GM18511 (cell line): ENCODE measurements around the gene ZNF33A.
"Not testable (repeated sequence)": the region's sequence is repeated elsewhere in the genome, so short reads cannot be mapped to it uniquely, and the experiment has no call there.

Experiments used
- ATAC-seq: cut with Tn5 transposase; IDR thresholded peaks from one replicate; pipeline ENCODE4 v1.9.1; 2021; ENCODE audit warnings: mild to moderate bottlenecking, moderate library complexity; ENCODE audit not compliant: unreplicated experiment

The ZNF33A gene

DNA sequence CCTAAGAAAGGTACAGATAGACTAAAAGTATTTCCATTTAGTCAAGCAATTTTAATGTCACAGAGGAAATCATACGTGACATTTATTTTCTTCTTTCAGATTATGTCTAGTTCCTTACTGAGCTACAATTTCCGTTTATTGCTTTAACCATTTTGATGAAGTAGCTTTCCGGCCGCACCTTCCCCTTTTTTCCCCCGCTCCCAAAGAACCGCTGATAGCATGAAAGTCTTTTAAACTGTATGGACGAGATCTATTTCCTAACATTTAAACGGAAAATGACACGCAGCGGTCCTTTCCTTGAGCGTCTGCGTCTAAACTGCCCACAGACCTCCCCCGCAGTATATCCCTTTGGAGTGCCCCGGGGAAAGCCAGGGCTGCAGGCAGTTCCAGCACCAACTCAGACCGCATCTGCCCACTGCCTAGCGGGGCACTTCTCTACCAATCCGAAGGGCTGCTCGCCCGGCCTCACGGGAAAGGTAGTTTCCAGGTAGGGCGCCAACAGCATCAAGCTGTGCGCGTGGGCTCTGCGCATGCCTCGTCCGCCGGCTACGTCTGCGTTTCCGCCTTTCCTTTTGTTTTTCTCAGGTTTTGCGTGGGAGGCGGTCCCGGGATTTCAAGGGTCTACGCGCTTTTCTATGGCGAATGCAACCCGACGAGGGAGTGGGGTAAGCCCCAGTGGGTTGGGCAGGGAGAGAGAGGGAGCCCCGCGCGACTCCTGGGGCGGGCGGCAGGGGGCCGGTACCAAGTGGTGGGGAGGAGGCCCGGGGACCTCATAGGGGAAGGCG is at the start of gene ZNF33A:
TSS of gene ZNF33A (plus strand) at position 557 of the 785 bp plus-strand sequence. CDS start 1,667 bp downstream, outside the sequence.
- peak; percentile 89 for ATAC-seq

DNA sequence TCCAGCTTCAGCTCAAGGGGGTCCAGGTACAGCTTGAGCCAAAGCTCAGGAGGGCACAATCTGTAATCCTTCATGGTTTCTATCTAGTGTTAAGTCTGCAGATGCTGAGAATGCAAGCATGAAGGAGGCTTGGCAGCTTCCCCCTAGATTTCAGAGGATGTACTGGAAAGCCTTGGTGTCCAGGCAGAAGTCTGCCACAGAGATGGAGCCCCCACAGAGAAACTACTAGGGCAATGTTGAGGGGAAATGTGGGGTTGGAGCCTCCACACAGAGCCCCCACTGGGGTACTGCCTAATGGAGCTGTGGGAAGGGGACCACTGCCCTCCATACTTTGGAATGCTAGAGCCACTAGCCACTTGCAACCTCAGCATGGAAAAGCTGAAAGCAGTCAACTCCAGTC is 45.5 kb upstream of the ZNF33A start:
- ATAC-seq = no peak

DNA sequence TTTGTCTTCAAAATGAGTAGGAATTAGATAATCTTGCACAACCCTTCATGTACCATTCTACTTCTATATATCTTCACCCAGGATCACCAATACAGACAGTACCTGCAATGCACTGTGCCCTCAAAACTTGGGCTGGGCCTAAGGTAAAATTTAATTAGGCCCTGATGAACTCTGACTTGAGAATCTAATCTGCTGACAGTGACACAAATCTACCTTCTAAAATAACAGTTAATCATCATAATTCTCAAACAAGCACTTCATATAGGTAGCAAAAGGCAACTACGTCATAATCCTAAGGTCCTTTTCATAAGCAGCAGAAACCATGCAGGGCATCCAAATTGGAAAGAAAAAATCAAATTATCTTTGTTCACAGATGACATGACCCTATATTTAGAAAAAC is 38.1 kb upstream of the ZNF33A start:
- ATAC-seq = no peak

DNA sequence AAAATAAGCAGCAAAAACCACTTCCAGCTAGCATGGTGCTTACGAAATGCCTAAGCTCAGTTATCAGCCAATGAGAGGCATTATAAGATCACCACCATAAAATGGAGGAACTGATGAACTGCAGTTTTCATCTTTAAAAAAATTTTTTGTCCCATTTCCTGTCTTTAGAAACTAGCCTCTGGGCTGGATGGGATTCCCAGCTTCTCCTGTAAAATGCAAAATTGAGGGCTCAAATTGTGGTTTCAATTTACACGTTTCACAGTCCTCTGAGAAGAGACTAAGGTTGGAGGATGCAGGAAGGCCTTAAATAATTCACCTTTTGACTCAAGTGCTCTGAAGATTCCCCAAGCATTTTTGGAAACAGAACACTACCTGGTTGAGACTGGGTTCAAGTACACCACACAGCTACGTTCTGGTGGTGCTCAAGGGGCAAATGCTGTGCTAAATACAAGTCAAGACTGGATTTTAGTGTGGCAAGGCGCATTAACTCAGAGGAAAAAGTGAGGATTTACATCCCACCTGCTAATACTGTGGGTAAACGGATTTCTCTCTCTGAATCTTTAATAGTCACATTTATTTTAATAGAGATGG is 35.0 kb upstream of the ZNF33A start:
- ATAC-seq = no peak

DNA sequence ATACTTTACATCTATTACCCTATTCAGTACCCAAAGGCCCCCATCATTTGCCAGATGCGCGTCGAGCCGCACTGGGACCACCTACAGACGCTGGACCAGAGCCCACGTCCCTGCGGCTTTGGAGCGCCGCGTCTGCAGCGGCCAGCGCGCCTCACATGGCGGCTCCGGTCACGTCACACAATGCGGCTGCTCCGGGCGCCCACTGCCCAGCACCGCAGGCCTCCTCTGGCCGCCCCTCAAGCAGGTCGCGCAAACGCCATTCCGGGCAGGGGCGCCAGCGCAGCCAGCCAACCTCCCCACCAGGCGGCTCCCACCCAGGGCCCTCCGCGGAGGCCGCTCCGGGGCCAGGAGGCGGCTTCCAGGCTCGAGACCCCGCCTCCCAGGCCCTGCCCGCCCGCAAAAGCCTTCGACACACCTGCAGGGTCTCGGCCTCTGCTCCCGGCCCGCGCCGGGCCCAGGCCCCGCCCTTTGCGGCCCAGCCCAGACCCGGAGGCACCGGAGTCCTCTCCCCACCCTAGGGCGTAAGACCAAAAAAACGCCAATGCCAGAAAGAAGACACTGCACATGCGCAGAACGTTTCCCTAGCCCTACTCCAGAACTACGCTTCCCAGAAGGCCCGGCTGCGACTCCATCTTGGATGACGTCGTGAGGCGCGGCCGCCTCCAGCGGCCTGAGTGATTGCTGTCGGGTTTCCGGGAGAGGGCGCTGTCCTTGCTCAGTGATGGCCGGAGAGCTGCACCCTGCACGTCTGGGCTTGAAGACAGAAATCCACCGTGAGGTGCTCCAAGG is 34.2 kb upstream of the ZNF33A start, which contains the start of gene ZNF25:
TSS of gene ZNF25 (minus strand) at position 557 of the 789 bp plus-strand sequence. CDS start 4,925 bp downstream, outside the sequence.
- peak; percentile 94 for ATAC-seq

DNA sequence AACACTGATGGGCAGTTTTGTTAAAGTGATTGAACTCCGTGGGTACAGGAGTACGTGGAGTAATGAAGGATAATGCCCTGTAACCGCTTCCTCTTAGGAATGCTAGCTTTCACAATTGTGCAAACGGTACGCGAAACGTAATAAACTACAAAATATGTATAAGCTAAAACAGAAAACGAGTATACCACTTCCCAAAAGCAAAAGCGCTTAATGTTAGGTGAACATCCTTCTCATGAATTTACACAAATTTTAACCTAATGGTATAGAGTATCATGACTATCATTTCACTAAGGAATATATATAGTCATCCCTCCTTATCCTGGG is 33.6 kb upstream of the ZNF33A start:
- peak; percentile 0 for ATAC-seq

DNA sequence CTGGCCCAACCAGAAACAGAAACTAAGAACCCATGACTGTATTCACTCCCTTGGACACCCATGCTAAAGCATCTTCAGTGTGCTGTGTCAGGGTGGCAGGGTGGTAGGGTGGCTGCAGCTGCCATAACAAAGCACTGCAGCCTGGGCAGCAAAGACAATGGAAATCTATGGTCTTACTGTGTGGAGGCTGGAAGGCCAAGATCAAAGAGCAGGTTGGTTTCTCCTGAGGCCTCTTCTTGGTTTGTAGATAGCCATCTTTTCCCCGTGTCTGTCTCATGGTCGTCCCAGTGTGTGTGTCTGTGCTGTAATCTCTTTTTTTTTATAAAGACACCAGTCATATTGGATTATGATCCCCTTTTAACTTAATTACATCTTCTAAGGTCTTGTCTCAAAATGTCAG is 18.8 kb upstream of the ZNF33A start:
- no peak for ATAC-seq

DNA sequence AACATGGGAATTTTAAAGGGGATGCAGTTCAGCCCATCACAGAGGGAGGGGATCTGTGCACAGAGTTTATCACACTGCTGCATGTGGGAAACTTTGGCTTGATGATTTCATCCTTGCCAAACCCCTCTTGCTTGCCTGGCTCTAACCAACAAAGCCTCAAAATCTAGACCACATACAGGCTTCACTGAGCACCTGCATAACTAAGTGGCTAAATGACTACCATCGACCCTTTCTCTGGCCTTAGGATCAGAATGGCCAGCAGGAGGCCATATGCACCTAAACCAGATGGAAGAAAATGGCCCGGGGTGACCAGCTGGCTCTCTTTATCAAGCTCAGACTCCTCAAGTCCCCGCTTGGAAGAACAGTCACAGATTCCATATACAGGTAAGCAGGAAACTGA is 18.4 kb upstream of the ZNF33A start:
- ATAC-seq = no peak

DNA sequence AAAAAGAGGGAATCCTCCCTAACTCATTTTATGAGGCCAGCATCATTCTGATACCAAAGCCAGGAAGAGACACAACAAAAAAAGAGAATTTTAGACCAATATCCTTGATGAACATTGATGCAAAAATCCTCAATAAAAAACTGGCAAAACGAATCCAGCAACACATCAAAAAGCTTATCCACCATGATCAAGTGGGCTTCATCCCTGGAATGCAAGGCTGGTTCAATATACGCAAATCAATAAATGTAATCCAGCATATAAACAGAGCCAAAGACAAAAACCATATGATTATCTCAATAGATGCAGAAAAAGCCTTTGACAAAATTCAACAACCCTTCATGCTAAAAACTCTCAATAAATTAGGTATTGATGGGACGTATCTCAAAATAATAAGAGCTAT is 11.6 kb upstream of the ZNF33A start:
- ATAC-seq = not testable (repeated sequence)

DNA sequence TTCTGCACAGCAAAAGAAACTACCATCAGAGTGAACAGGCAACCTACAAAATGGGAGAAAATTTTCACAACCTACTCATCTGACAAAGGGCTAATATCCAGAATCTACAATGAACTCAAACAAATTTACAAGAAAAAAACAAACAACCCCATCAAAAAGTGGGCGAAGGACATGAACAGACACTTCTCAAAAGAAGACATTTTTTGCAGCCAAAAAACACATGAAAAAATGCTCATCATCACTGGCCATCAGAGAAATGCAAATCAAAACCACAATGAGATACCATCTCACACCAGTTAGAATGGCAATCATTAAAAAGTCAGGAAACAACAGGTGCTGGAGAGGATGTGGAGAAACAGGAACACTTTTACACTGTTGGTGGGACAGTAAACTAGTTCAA is 10.0 kb upstream of the ZNF33A start:
- not testable (repeated sequence) for ATAC-seq

DNA sequence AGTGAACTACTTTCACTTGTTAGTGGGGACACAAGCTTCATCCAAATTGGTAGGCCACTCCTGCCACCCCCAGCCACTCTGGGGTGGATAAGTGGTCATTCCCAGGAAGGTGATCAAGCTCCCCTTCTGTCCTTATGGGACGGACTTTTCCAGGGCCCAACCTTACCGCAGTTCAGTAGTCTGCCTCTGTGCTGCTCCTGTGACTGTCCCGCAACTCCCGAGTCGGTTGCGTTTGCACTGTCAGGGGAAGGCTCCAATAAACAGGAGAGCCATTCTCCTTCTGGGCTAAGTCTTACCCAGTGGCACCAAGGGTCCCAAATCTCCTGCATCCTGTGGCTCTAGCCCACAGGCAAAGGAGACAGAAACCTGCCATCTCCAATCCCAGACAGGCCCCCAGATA is 7.4 kb upstream of the ZNF33A start:
- no peak for ATAC-seq

DNA sequence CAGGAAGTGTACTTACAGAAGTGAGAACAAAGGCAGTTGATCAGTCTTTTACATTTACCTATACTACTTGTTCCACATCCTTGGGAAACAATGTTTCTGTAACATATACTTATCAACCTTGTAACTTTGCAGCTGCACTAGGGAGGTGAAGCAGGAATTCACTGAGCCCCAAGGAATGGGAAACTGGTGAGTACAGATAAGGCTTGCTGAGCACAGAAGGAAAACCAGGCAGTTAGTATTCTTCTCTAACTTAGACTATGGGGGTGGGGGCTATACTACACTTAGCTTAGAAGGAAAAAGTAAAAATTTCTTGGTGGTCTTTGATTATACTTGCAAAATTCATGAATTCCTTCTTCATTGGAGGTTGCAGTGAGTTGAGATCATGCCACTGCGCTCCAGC is 6.9 kb upstream of the ZNF33A start:
- ATAC-seq = no peak

DNA sequence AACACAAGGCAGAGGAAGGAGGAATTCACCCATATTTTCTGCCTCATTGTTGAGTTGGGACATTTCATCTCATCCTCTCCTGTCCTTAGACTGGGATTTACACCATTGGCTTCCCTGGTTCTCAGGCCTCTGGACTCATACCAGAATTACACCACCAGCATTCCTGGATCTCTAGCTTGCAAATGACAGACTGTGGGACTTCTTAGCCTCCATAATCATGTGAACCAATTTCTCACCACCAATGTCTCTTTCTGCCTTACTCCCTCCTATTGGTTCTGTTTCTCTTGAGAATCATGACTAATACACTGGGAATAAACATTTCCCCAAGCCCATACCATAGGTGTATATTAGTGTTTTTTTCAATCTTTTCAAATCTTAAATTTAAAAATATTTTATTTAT is 2.9 kb upstream of the ZNF33A start:
- no peak for ATAC-seq

DNA sequence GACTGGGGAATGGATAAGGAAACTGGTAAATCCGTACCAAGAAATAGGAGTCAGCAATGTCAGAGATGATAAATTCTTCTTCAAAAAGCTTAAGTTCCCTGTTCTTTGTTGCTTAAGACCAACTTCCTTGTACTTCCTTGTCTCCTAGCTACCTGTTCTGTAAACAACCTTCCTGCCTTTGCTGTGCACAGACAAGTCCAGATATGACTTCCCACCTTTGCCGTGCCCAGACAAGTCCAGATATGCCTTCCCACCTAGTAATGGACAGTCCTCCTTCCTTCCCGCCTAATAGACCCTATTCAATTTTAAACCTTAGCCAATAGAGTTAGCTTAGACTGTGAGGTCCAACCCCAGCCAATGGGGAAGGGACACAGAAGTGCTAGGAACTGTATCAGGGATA is 2.5 kb upstream of the ZNF33A start:
- ATAC-seq = no peak

DNA sequence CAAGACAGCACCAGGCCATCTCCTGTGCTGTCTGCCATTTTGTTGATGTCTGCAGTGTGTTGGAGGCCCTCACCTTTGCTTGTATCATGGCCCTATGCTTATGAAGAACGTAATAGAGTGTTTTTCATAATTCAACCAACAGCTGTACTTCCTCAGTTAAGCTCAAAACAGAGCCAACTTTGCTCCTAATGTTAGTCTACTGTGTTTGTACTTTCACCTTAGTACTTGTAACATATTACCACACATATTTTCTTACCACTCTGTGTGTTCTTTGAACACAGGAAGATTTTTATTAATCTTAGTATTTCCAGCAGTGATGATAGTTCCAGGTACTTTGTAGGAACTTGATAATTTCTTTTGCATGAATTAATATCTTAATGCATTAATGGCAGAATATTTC is 5.9 kb downstream of the ZNF33A start:
- ATAC-seq = no peak

DNA sequence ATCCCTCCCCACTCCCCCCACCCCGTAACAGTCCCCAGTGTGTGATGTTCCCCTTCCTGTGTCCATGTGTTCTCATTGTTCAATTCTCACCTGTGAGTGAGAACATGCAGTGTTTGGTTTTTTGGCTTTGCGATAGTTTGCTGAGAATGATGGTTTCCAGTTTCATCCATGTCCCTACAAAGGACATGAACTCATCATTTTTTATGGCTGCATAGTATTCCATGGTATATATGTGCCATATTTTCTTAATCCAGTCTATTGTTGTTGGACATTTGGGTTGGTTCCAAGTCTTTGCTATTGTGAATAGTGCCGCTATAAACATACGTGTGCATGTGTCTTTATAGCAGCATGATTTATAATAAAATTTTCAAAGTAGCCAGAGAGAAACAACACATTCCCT is 8.6 kb downstream of the ZNF33A start:
- not testable (repeated sequence) for ATAC-seq

DNA sequence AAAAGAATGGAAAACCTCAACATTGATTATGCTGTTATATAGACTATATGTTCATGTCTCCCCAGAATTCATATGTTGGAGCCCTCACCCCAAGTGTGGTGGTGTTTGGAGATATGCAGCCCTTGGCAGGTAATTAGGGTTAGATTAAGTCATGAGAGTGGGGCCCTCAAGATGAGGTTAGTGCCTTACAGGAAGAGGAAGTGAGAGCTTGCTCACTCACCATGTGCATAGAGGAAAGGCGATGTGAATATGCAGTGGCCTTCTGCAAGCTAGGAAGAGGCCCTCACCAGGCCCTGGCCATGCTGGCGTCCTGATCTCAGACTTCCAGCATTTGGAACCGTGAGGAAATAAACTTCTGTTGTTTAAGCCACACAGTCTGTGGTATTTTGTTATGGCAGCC is 14.8 kb downstream of the ZNF33A start:
- ATAC-seq = peak; percentile 81

DNA sequence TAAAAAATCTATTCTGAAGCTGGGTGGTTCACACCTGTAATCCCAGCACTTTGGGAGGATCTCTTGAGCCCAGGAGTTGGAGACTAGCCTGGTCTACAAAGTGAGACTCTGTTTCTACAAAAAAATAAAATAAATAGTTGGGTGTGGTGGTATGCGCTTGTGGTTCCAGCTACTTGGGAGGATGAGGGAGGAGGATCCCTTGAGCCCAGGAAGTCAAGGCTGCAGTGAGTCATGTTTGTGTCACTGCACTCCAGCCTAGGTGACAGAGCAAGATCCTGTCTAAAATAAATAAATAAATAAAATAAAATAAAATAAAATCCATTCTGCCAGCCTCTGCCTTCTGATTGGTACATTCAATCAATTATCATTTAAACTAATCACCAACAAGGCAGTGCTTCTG is 17.5 kb downstream of the ZNF33A start:
- ATAC-seq = no peak

DNA sequence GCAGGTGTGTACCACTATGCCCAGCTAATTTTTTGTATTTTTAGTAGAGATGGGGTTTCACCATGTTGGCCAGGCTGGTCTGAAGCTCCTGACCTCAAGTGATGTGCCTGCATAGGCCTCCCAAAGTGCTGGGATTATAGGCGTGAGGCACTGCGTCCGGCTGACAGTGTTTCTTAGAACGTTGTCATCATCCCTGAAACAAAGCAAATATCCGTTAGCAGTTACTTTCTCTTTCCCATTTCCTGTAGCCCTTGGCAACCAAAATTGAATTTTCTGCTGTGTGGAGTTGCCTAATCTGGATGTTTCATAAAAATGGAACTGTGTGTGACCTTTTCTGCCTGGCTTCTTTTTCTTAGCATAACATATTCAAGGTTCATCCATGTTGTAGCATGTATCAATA is 22.4 kb downstream of the ZNF33A start:
- ATAC-seq = no peak

DNA sequence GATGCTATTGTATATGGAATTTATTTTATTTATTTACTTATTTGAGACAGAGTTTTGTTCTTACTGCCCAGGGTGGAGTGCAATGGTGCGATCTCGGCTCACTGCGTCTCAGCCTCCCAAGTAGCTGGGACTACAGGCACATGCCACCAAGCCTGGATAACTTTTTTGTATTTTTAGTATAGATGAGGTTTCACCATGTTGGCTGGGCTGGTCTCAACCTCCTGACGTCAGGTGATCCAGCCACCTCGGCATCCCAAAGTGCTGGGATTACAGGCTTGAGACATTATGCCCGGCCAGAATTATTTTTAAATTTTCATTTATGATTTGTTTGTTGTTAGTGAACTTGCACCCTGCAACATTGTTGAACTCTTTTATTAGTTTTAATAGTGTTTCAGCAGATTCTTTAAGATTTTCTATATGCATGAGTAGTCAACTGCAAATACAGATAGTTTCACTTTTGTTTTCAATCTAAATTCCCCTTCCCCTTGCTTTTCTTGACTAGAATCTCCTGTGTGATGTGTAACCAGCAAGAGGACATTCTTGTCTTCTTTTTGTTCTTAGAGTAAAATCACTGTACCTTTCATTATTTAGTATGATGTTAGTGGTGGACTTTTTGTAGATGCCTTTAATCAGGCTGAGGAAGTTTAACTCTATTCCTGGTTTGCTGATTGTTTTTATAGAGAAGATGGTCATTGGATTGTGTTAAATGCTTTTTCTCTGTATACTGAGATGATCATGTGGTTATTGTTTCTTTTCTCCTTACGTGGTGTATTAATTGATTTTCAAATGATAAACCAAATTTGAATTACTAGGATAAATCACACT is 27.8 kb downstream of the ZNF33A start:
- ATAC-seq = peak; percentile 95

DNA sequence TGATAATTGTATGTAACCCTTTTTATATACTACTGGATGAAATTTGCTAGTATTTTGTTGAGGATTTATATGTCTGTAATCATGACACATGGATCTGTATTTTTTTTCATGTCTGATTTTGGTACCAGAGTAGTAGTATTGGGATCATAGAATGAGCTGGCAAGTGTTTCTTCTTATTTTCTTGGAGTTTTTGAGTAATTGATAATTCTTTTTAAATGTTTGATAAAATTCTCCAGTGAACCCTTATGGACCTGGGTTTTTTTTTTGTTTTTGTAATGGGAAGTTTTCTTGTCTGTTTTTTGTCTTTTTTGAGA is 28.4 kb downstream of the ZNF33A start:
- peak; percentile 15 for ATAC-seq
